Measurements from ENCODE around the gene USP1. TPM values are rescaled to one million over a fixed set of nuclear protein-coding genes. Genes with fewer than 3 reads are reported as not detected.

Gene USP1
- 10 to 100 TPM; 85.0 to 89.3 TPM for total RNA-seq

- POLR2A ChIA-PET, result no interaction called here
- H3K27ac Mint-ChIP-seq, result peak within 1 kb of the TSS; percentile 99
- H3K9me3 Mint-ChIP-seq, result peaks cover 2% of the 10 kb centered on the region
- H3K4me1 Mint-ChIP-seq, result peaks cover 37% of the 10 kb centered on the region
- H3K4me3 Mint-ChIP-seq, result peak within 1 kb of the TSS; percentile 91
- CTCF ChIA-PET, result interaction anchor here (1.7 kb wide), 1 partner anchor 18 kb away, joined by 4 read pairs; no protein-coding TSS in a partner anchor
- peaks cover 38% of the 10 kb centered on the region for H3K36me3 Mint-ChIP-seq (ENCODE audit: low read depth)
- peaks cover 3% of the 10 kb centered on the region for H3K27me3 Mint-ChIP-seq
- DNase-seq, result peak; percentile 99
Measured at GRCh38 chr1:62436466-62437272, at the start of gene USP1. TSS of gene USP1 (plus strand) at chr1:62437049. CDS start at chr1:62439868, 2,819 bp downstream.

- Mint-ChIP-seq H3K4me3 (no peak overlapping the region), H3K4me1 (no peaks in the 10 kb centered on the region), H3K36me3 (ENCODE audit: low read depth) (no peaks in the 10 kb centered on the region), H3K27me3 (peaks cover 4% of the 10 kb centered on the region), H3K27ac (no peak overlapping the region), H3K9me3 (no peaks in the 10 kb centered on the region)
- no peak for DNase-seq
- ChIA-PET CTCF (interaction anchor here (0.6 to 0.9 kb wide), 2 partner anchors 11 to 346 kb away, joined by 3 to 4 read pairs; no protein-coding TSS in a partner anchor), POLR2A (no interaction called here)
Measured at GRCh38 chr1:62389531-62389930, 47.3 kb upstream of the USP1 start.

- H3K36me3 Mint-ChIP-seq (ENCODE audit: low read depth), result no peaks in the 10 kb centered on the region
- peaks cover 4% of the 10 kb centered on the region for H3K27me3 Mint-ChIP-seq
- no peaks in the 10 kb centered on the region for H3K9me3 Mint-ChIP-seq
- no peak for DNase-seq
- POLR2A ChIA-PET, result no interaction called here
- no peaks in the 10 kb centered on the region for H3K4me1 Mint-ChIP-seq
- no peak overlapping the region for H3K27ac Mint-ChIP-seq
- CTCF ChIA-PET, result interaction anchor here (0.9 kb wide), 1 partner anchor 10 kb away, joined by 4 read pairs; no protein-coding TSS in a partner anchor
- H3K4me3 Mint-ChIP-seq, result no peak overlapping the region
Measured at GRCh38 chr1:62390071-62390470, 46.8 kb upstream of the USP1 start.

GRCh38 chr1:62391369-62391971, 45.4 kb upstream of the USP1 start:
- no peak overlapping the region for H3K4me3 Mint-ChIP-seq
- ChIA-PET CTCF (interaction anchor here (0.6 kb wide), 1 partner anchor 353 kb away, joined by 5 read pairs; no protein-coding TSS in a partner anchor), POLR2A (no interaction called here)
- H3K27ac Mint-ChIP-seq, result no peak overlapping the region
- H3K9me3 Mint-ChIP-seq, result no peaks in the 10 kb centered on the region
- no peaks in the 10 kb centered on the region for H3K36me3 Mint-ChIP-seq (ENCODE audit: low read depth)
- DNase-seq, result peak; percentile 39
- no peaks in the 10 kb centered on the region for H3K4me1 Mint-ChIP-seq
- peaks cover 4% of the 10 kb centered on the region for H3K27me3 Mint-ChIP-seq

GRCh38 chr1:62392951-62393350, 43.9 kb upstream of the USP1 start:
- Mint-ChIP-seq H3K27ac (no peak overlapping the region), H3K9me3 (no peaks in the 10 kb centered on the region), H3K36me3 (ENCODE audit: low read depth) (no peaks in the 10 kb centered on the region), H3K4me1 (no peaks in the 10 kb centered on the region), H3K4me3 (no peak overlapping the region), H3K27me3 (peaks cover 4% of the 10 kb centered on the region)
- POLR2A ChIA-PET, result no interaction called here
- CTCF ChIA-PET, result no interaction called here
- no peak for DNase-seq

- CTCF ChIA-PET, result no interaction called here
- no peak for DNase-seq
- Mint-ChIP-seq H3K4me3 (no peak overlapping the region), H3K36me3 (ENCODE audit: low read depth) (no peaks in the 10 kb centered on the region), H3K9me3 (no peaks in the 10 kb centered on the region), H3K4me1 (no peaks in the 10 kb centered on the region), H3K27ac (no peak overlapping the region), H3K27me3 (peaks cover 2% of the 10 kb centered on the region)
- POLR2A ChIA-PET, result no interaction called here
Measured at GRCh38 chr1:62394646-62395045, 42.2 kb upstream of the USP1 start.

GRCh38 chr1:62395291-62395690, 41.6 kb upstream of the USP1 start:
- Mint-ChIP-seq H3K27ac (no peak overlapping the region), H3K4me1 (no peaks in the 10 kb centered on the region), H3K36me3 (ENCODE audit: low read depth) (no peaks in the 10 kb centered on the region), H3K27me3 (peaks cover 2% of the 10 kb centered on the region), H3K4me3 (no peak overlapping the region), H3K9me3 (no peaks in the 10 kb centered on the region)
- CTCF ChIA-PET, result no interaction called here
- DNase-seq, result no peak
- POLR2A ChIA-PET, result no interaction called here

GRCh38 chr1:62396871-62397270, 40.0 kb upstream of the USP1 start:
- DNase-seq, result no peak
- ChIA-PET POLR2A (no interaction called here), CTCF (no interaction called here)
- Mint-ChIP-seq H3K4me1 (no peaks in the 10 kb centered on the region), H3K36me3 (ENCODE audit: low read depth) (no peaks in the 10 kb centered on the region), H3K27ac (no peak overlapping the region), H3K9me3 (no peaks in the 10 kb centered on the region), H3K4me3 (no peak overlapping the region), H3K27me3 (peaks cover 2% of the 10 kb centered on the region)

- no peak for DNase-seq
- ChIA-PET CTCF (no interaction called here), POLR2A (no interaction called here)
- H3K4me3 Mint-ChIP-seq, result no peak overlapping the region
- no peaks in the 10 kb centered on the region for H3K4me1 Mint-ChIP-seq
- no peaks in the 10 kb centered on the region for H3K36me3 Mint-ChIP-seq (ENCODE audit: low read depth)
- H3K27me3 Mint-ChIP-seq, result peaks cover 2% of the 10 kb centered on the region
- H3K27ac Mint-ChIP-seq, result no peak overlapping the region
- no peaks in the 10 kb centered on the region for H3K9me3 Mint-ChIP-seq
Measured at GRCh38 chr1:62397301-62397700, 39.5 kb upstream of the USP1 start.

- H3K4me1 Mint-ChIP-seq, result no peaks in the 10 kb centered on the region
- H3K27me3 Mint-ChIP-seq, result peaks cover 2% of the 10 kb centered on the region
- no peak for DNase-seq
- H3K27ac Mint-ChIP-seq, result no peak overlapping the region
- H3K4me3 Mint-ChIP-seq, result no peak overlapping the region
- no peaks in the 10 kb centered on the region for H3K9me3 Mint-ChIP-seq
- ChIA-PET CTCF (no interaction called here), POLR2A (no interaction called here)
- no peaks in the 10 kb centered on the region for H3K36me3 Mint-ChIP-seq (ENCODE audit: low read depth)
Measured at GRCh38 chr1:62398377-62398776, 38.5 kb upstream of the USP1 start.

- no peaks in the 10 kb centered on the region for H3K9me3 Mint-ChIP-seq
- H3K27ac Mint-ChIP-seq, result no peak overlapping the region
- H3K4me1 Mint-ChIP-seq, result no peaks in the 10 kb centered on the region
- H3K27me3 Mint-ChIP-seq, result no peaks in the 10 kb centered on the region
- H3K4me3 Mint-ChIP-seq, result no peak overlapping the region
- POLR2A ChIA-PET, result no interaction called here
- CTCF ChIA-PET, result interaction anchor here (0.9 kb wide), 1 partner anchor 12 kb away, joined by 4 read pairs; no protein-coding TSS in a partner anchor
- no peaks in the 10 kb centered on the region for H3K36me3 Mint-ChIP-seq (ENCODE audit: low read depth)
- DNase-seq, result no peak
Measured at GRCh38 chr1:62401034-62401760, 35.7 kb upstream of the USP1 start.

GRCh38 chr1:62405247-62405646, 31.6 kb upstream of the USP1 start:
- Mint-ChIP-seq H3K27ac (no peak overlapping the region), H3K4me3 (no peak overlapping the region), H3K9me3 (no peaks in the 10 kb centered on the region), H3K27me3 (no peaks in the 10 kb centered on the region), H3K4me1 (no peaks in the 10 kb centered on the region), H3K36me3 (ENCODE audit: low read depth) (no peaks in the 10 kb centered on the region)
- CTCF ChIA-PET, result interaction anchor here (0.6 to 1.9 kb wide), 2 partner anchors 73 to 229 kb away, joined by 3 to 5 read pairs; no protein-coding TSS in a partner anchor
- no peak for DNase-seq
- POLR2A ChIA-PET, result no interaction called here

- ChIA-PET CTCF (interaction anchor here (1.9 kb wide), 1 partner anchor 231 kb away, joined by 5 read pairs; no protein-coding TSS in a partner anchor), POLR2A (no interaction called here)
- Mint-ChIP-seq H3K27ac (no peak overlapping the region), H3K27me3 (no peaks in the 10 kb centered on the region), H3K4me3 (no peak overlapping the region), H3K4me1 (no peaks in the 10 kb centered on the region), H3K9me3 (no peaks in the 10 kb centered on the region), H3K36me3 (ENCODE audit: low read depth) (no peaks in the 10 kb centered on the region)
- no peak for DNase-seq
Measured at GRCh38 chr1:62406576-62406975, 30.3 kb upstream of the USP1 start.
